HepG2 (cell line): ENCODE results near the gene OR6K6. TPM values are rescaled to one million over a fixed set of nuclear protein-coding genes. Genes with fewer than 3 reads are reported as not detected.

Experiments
- ATAC-seq: fragments of 200-7000 bp; cut with Tn5 transposase; 3 replicates; pipeline ENCODE4 v1.9.1; 2020; ENCODE audit warnings: mild to moderate bottlenecking, moderate library complexity
- BruUV-seq: library from RNA; stranded (reverse); fragments of 400-500 nt; replicated peaks from 2 replicates; lab custom pipeline; 2021; lab: Mats Ljungman, UMichigan
- CTCF ChIA-PET: fragments of 300-600 bp; formaldehyde crosslinking; extraction: SDS; loops from one replicate; lab custom pipeline; 2021; ENCODE audit warnings: low total read pairs, inconsistent platforms, low intra/inter-chr PET ratio; lab: Yijun Ruan, JAX
- POLR2A ChIA-PET: fragments of 350-600 bp; sonication (Branson Sonifier 250); formaldehyde crosslinking; loops from one replicate; lab custom pipeline; 2020; ENCODE audit warnings: antibody characterized with exemption, inconsistent platforms; lab: Yijun Ruan, JAX
- DNase-seq: peaks from one replicate; pipeline ENCODE4 v3.0.0-alpha.2; 2015; ENCODE audit warnings: low spot score
- FAIRE-seq: peaks from 3 replicates; lab custom pipeline; 2011; peaks lifted over from hg19 to GRCh38; lab: Jason Lieb, UNC
- H2AFZ ChIP-seq: one replicate; pipeline ENCODE4 v1.6.1; 2011; ENCODE audit warnings: low read length, inconsistent platforms
- H3K27ac ChIP-seq: fragments of 300-600 bp; 3 replicates; pipeline ENCODE4 v1.8.0; 2011; ENCODE audit warnings: mixed run types, mild to moderate bottlenecking, mixed read lengths, low read length, inconsistent platforms; ENCODE audit not compliant: insufficient read depth; ENCODE audit errors: extremely low read length
- H3K27me3 ChIP-seq, 2 experiments: fragments of 200-600 bp in 1 of 2; 2 replicates in 1 of 2; 3 replicates in 1 of 2; pipeline versions ENCODE4 v1.6.0 to v1.8.0; 2011; ENCODE audit warnings: low read length in 2 of 2, mild to moderate bottlenecking in 2 of 2, moderate library complexity in 2 of 2, inconsistent platforms in 1 of 2; ENCODE audit not compliant: insufficient read depth in 2 of 2, control insufficient read depth in 1 of 2
- H3K36me3 ChIP-seq, 2 experiments: fragments of 200-600 bp in 1 of 2; replicated peaks in 1 of 2; 2 replicates in 1 of 2; 3 replicates in 1 of 2; pipeline versions ENCODE4 v1.5.1 to v1.8.0; 2011; ENCODE audit warnings: low read length in 2 of 2, inconsistent platforms in 1 of 2; ENCODE audit not compliant: insufficient read depth in 2 of 2, control insufficient read depth in 1 of 2
- H3K4me1 ChIP-seq: 2 replicates; pipeline ENCODE4 v1.5.1; 2012; ENCODE audit warnings: low read length, inconsistent platforms; ENCODE audit not compliant: insufficient read depth
- H3K4me2 ChIP-seq: 2 replicates; pipeline ENCODE4 v1.6.0; 2011; ENCODE audit warnings: low read depth, low read length, inconsistent platforms
- H3K4me3 ChIP-seq, 3 experiments: fragments of 200-600 bp in 1 of 3; sonication (generic), shearing (Covaris generic) in 1 of 3; replicated peaks in 1 of 3; 2 replicates each; pipeline ENCODE4 v1.5.1; 2011 to 2016; ENCODE audit warnings: low read length in 3 of 3, inconsistent platforms in 2 of 3, low read depth in 2 of 3, mild to moderate bottlenecking in 2 of 3, control low read depth in 1 of 3, mixed read lengths in 1 of 3; ENCODE audit not compliant: insufficient read depth in 1 of 3
- H3K79me2 ChIP-seq: one replicate; pipeline ENCODE4 v1.6.1; 2011; ENCODE audit warnings: low read length, inconsistent platforms; ENCODE audit not compliant: insufficient read depth
- H3K9ac ChIP-seq: 2 replicates; pipeline ENCODE4 v1.6.0; 2011; ENCODE audit warnings: mild to moderate bottlenecking, low read depth, low read length, inconsistent platforms; ENCODE audit not compliant: insufficient read depth
- H3K9me3 ChIP-seq: 2 replicates; pipeline ENCODE4 v1.5.1; 2012; ENCODE audit warnings: mild to moderate bottlenecking, low read length
- H4K20me1 ChIP-seq: 2 replicates; pipeline ENCODE4 v1.6.0; 2011; ENCODE audit warnings: inconsistent platforms, mild to moderate bottlenecking, low read length, moderate library complexity; ENCODE audit not compliant: insufficient read depth
- CHCHD3 ChIP-seq: sonication (generic); formaldehyde crosslinking; IDR thresholded peaks from 2 replicates; pipeline ENCODE4 v1.8.0; 2022; ENCODE audit warnings: mild to moderate bottlenecking, missing genetic modification reagents, moderate library complexity
- DDIT3 ChIP-seq: sonication (generic); formaldehyde crosslinking; IDR thresholded peaks from 2 replicates; pipeline ENCODE4 v1.4.0; 2020; ENCODE audit warnings: mild to moderate bottlenecking, missing genetic modification reagents
- MAFF ChIP-seq: IDR thresholded peaks from 2 replicates; pipeline ENCODE4 v1.6.1; 2011; ENCODE audit warnings: low read depth, low read length, improper control_type of control experiment
- MED8 ChIP-seq: sonication (generic); formaldehyde crosslinking; IDR thresholded peaks from 2 replicates; pipeline ENCODE4 v1.8.1; 2023; ENCODE audit warnings: mild to moderate bottlenecking, missing genetic modification reagents; ENCODE audit not compliant: insufficient replicate concordance
- NFE2L2 ChIP-seq: fragments of 150-350 bp; IDR thresholded peaks from 2 replicates; pipeline ENCODE4 v1.6.1; 2014; ENCODE audit warnings: low read length
- NFIB ChIP-seq: sonication (generic); formaldehyde crosslinking; IDR thresholded peaks from 2 replicates; pipeline ENCODE4 v1.9.0; 2021; ENCODE audit warnings: missing genetic modification reagents, mild to moderate bottlenecking, borderline replicate concordance
- SRSF1 ChIP-seq: fragments of 200-400 bp; formaldehyde crosslinking; optimal IDR thresholded peaks from 2 replicates; pipeline ENCODE3; 2017; ENCODE audit warnings: mild to moderate bottlenecking, low read depth, low read length, moderate library complexity
- TMF1 ChIP-seq: sonication (generic); formaldehyde crosslinking; IDR thresholded peaks from 2 replicates; pipeline ENCODE4 v1.8.1; 2022; ENCODE audit warnings: low read depth, missing genetic modification reagents
- ZBED4 ChIP-seq: sonication (generic); formaldehyde crosslinking; IDR thresholded peaks from 2 replicates; pipeline ENCODE4 v1.4.0; 2020; ENCODE audit warnings: missing genetic modification reagents, borderline replicate concordance
- ZBTB7B ChIP-seq: sonication (generic); formaldehyde crosslinking; IDR thresholded peaks from 2 replicates; pipeline ENCODE4 v1.4.0; 2020; ENCODE audit warnings: missing genetic modification reagents
- ZNF280B ChIP-seq: sonication (generic); formaldehyde crosslinking; IDR thresholded peaks from 2 replicates; pipeline ENCODE4 v1.5.0; 2020; ENCODE audit warnings: missing genetic modification reagents, mild to moderate bottlenecking, borderline replicate concordance
- ZNF543 ChIP-seq: sonication (generic); formaldehyde crosslinking; IDR thresholded peaks from 2 replicates; pipeline ENCODE4 v1.4.0; 2020; ENCODE audit warnings: mild to moderate bottlenecking, missing genetic modification reagents
- ZNF747 ChIP-seq: sonication (generic); formaldehyde crosslinking; IDR thresholded peaks from 2 replicates; pipeline ENCODE4 v1.8.1; 2023; ENCODE audit warnings: missing genetic modification reagents, mild to moderate bottlenecking, borderline replicate concordance
- WGBS: methylation state at CpG from one replicate; pipeline ENCODE4 v1.1.6; 2017; ENCODE audit warnings: low lambda C conversion rate; 5-methylcytosine and 5-hydroxymethylcytosine counted together
- in situ Hi-C: cut with HindIII; loops from 2 replicates; pipeline ENCODE4 v1.10.0; 2017; ENCODE audit warnings: low pct_unique_long_range_greater_than_20kb; ENCODE audit not compliant: extremely low pct_ligation_motif_present
- intact Hi-C: fragments of 100-400 bp; cut with micrococcal nuclease; formaldehyde crosslinking; loops from one replicate; pipeline ENCODE4 v1.10.0; 2022; ENCODE audit not compliant: unreplicated experiment
- polyA plus RNA-seq, 8 experiments: library from polyadenylated mRNA; depleted of rRNA in 3 of 8; stranded (reverse) in 7 of 8; unstranded in 1 of 8; fragments of >200 nt; fragmentation: Illumina TruSeq in 4 of 8; extraction: Trizol in 4 of 8; gene quantifications; 2 replicates each; pipeline versions ENCODE4 v1.2.1 to v1.2.3, GENCODE V29; 2011 to 2016; ENCODE audit warnings: low read depth in 4 of 8, missing spikeins in 1 of 8, mixed read lengths in 1 of 8; ENCODE audit not compliant: insufficient read depth in 1 of 8
- total RNA-seq, 5 experiments: library from RNA; depleted of rRNA; stranded (reverse); fragments of >200 nt; fragmentation: Illumina TruSeq; extraction: Trizol; gene quantifications; 2 replicates each; pipeline ENCODE4 v1.2.3, GENCODE V29; 2016; ENCODE audit warnings: low read depth in 1 of 5
- TF ChIP-seq, protein P1 (sequence below): sonication (generic); formaldehyde crosslinking; IDR thresholded peaks from 2 replicates; pipeline ENCODE4 v1.8.0; 2022; ENCODE audit warnings: missing genetic modification reagents, mild to moderate bottlenecking, borderline replicate concordance
- TF ChIP-seq, protein P2 (sequence below): sonication (generic); formaldehyde crosslinking; IDR thresholded peaks from 2 replicates; pipeline ENCODE4 v1.5.0; 2020; ENCODE audit warnings: mild to moderate bottlenecking, missing genetic modification reagents

Gene OR6K6
- total and polyA plus RNA-seq, 2 of the 13 experiments (the other 11 are each of a cell fraction or from before 2014, with no cell fraction given), result not detected

GRCh38 chr1:158719664-158720063 lies 34.9 kb upstream of the OR6K6 start (continued):
- TF ChIP-seq ZBED4 (no peak), CHCHD3 (CRISPR knock-in tag) (no peak)

DNA sequence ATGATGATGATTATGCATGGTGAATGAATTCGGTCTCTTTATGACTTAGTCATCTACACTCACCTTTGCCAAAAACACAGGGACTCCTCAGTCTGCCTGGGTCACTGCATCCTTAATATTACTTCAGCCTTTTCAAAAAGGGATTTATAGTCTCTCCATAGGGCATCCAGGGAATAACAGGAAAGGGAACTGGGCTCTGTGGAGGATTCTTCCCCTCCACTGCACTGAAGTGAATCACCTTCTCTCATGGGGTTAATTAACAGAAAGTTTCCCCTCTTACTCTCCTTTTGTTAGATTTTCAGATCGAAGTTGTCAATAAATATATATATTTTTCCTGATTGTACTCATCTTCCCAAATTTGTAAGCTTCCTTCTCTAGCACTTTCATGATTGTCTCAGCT lies 33.9 kb upstream of the OR6K6 start, which contains the start of gene OR6K3:
OR6K3 (minus strand) TSS at position 101 of the 400 bp plus-strand sequence. CDS start 2,605 bp downstream, outside the sequence.
- DNase-seq, result no peak
- H3K36me3 ChIP-seq, result no peaks in the 10 kb centered on the region
- H4K20me1 ChIP-seq, result no peaks in the 10 kb centered on the region
- no peaks in the 10 kb centered on the region for H3K9me3 ChIP-seq
- no peaks in the 10 kb centered on the region for H3K4me1 ChIP-seq
- no peak for ATAC-seq
- H3K4me3 ChIP-seq, result no peak within 1 kb of the TSS
- in situ Hi-C loops (no loop called here), intact Hi-C loops (no loop called here)
- H3K79me2 ChIP-seq, result no peaks in the 10 kb centered on the region
- ChIA-PET CTCF (no interaction called here), POLR2A (no interaction called here)
- no peaks in the 10 kb centered on the region for H3K27me3 ChIP-seq
- BruUV-seq, result no TSS peak
- no peak within 1 kb of the TSS for H3K9ac ChIP-seq
- H3K4me2 ChIP-seq, result no peak within 1 kb of the TSS
- H3K27ac ChIP-seq, result no peak within 1 kb of the TSS
- 0% methylated on average over 2 of the region's 2 CpGs for WGBS
- FAIRE-seq, result no peak
- H2AFZ ChIP-seq, result no peak within 1 kb of the TSS
- TF ChIP-seq, protein P1, sequence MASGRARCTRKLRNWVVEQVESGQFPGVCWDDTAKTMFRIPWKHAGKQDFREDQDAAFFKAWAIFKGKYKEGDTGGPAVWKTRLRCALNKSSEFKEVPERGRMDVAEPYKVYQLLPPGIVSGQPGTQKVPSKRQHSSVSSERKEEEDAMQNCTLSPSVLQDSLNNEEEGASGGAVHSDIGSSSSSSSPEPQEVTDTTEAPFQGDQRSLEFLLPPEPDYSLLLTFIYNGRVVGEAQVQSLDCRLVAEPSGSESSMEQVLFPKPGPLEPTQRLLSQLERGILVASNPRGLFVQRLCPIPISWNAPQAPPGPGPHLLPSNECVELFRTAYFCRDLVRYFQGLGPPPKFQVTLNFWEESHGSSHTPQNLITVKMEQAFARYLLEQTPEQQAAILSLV (CRISPR knock-in tag), result no peak
- TF ChIP-seq ZBTB7B (CRISPR knock-in tag) (no peak), TMF1 (CRISPR knock-in tag) (no peak), ZNF747 (CRISPR knock-in tag) (no peak), SRSF1 (no peak), MAFF (no peak), ZNF543 (no peak), MED8 (CRISPR knock-in tag) (no peak), NFIB (CRISPR knock-in tag) (no peak), NFE2L2 (no peak), DDIT3 (no peak), ZNF280B (CRISPR knock-in tag) (no peak)
- TF ChIP-seq, protein P2, sequence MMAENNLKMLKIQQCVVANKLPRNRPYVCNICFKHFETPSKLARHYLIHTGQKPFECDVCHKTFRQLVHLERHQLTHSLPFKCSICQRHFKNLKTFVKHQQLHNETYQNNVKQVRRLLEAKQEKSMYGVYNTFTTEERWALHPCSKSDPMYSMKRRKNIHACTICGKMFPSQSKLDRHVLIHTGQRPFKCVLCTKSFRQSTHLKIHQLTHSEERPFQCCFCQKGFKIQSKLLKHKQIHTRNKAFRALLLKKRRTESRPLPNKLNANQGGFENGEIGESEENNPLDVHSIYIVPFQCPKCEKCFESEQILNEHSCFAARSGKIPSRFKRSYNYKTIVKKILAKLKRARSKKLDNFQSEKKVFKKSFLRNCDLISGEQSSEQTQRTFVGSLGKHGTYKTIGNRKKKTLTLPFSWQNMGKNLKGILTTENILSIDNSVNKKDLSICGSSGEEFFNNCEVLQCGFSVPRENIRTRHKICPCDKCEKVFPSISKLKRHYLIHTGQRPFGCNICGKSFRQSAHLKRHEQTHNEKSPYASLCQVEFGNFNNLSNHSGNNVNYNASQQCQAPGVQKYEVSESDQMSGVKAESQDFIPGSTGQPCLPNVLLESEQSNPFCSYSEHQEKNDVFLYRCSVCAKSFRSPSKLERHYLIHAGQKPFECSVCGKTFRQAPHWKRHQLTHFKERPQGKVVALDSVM (CRISPR knock-in tag), result no peak
